Naive thymus-derived CD4-positive, alpha-beta T cell (primary cell): ENCODE measurements around the gene GAPDH. TPM values are rescaled to one million over a fixed set of nuclear protein-coding genes. Genes with fewer than 3 reads are reported as not detected.
"Not testable (repeated sequence)": the region's sequence is repeated elsewhere in the genome, so short reads cannot be mapped to it uniquely, and the experiment has no call there.

Experiments
- ATAC-seq: fragments of 150-1000 bp; cut with Tn5 transposase; 2 replicates; pipeline ENCODE4 v1.10.0; 2021; ENCODE audit warnings: mild to moderate bottlenecking, moderate library complexity
- CTCF ChIA-PET: fragments of 350-600 bp; sonication (Branson Sonifier 250); formaldehyde crosslinking; loops from one replicate; lab custom pipeline; 2021; ENCODE audit warnings: antibody characterized with exemption; lab: Charles Lee
- POLR2A ChIA-PET: fragments of 350-600 bp; sonication (Branson Sonifier 250); formaldehyde crosslinking; loops from one replicate; lab custom pipeline; 2021; ENCODE audit warnings: antibody characterized with exemption, inconsistent platforms; lab: Charles Lee
- DNase-seq, 9 donors: peaks; one replicate each; pipeline versions ENCODE4 v3.0.0 to v3.0.0-alpha.2; 2020 to 2022; ENCODE audit warnings: mixed read lengths in 1 of 9
- H3K27ac ChIP-seq: one replicate; pipeline ENCODE4 v1.7.0; 2013; ENCODE audit warnings: mild to moderate bottlenecking, low read depth, low read length, moderate library complexity
- H3K27me3 ChIP-seq, 2 donors: one replicate each; pipeline ENCODE4 v1.7.0; 2013; ENCODE audit warnings: low read length in 2 of 2, mild to moderate bottlenecking in 2 of 2, moderate library complexity in 2 of 2; ENCODE audit not compliant: control insufficient read depth in 2 of 2, insufficient read depth in 2 of 2
- H3K36me3 ChIP-seq, 3 experiments: 1 replicate in 2 of 3; 2 replicates in 1 of 3; pipeline ENCODE4 v1.7.0; 2013; ENCODE audit warnings: low read length in 3 of 3, mild to moderate bottlenecking in 3 of 3, moderate library complexity in 1 of 3; ENCODE audit not compliant: insufficient read depth in 3 of 3, control insufficient read depth in 2 of 3
- H3K4me1 ChIP-seq, 2 donors: one replicate each; pipeline ENCODE4 v1.7.0; 2013; ENCODE audit warnings: low read length in 2 of 2, mild to moderate bottlenecking in 2 of 2, moderate library complexity in 1 of 2; ENCODE audit not compliant: control insufficient read depth in 2 of 2, insufficient read depth in 2 of 2
- H3K4me3 ChIP-seq: 2 replicates; pipeline ENCODE4 v1.7.0; 2013; ENCODE audit warnings: mild to moderate bottlenecking, low read length
- H3K9me3 ChIP-seq, 3 experiments: 1 replicate in 2 of 3; 2 replicates in 1 of 3; pipeline ENCODE4 v1.7.0; 2013; ENCODE audit warnings: low read length in 3 of 3; ENCODE audit not compliant: control insufficient read depth in 2 of 3
- H3K27ac Mint-ChIP-seq, 9 donors: one replicate each; pipeline ENCODE4 v1.8.0; 2020 to 2022; ENCODE audit warnings: mixed read lengths in 9 of 9, mild to moderate bottlenecking in 8 of 9, moderate library complexity in 5 of 9, inconsistent platforms in 2 of 9
- H3K27me3 Mint-ChIP-seq, 5 donors: one replicate each; pipeline ENCODE4 v1.8.0; 2021 to 2022; ENCODE audit warnings: mixed read lengths in 5 of 5, mild to moderate bottlenecking in 1 of 5
- H3K36me3 Mint-ChIP-seq, 5 donors: one replicate each; pipeline ENCODE4 v1.8.0; 2020 to 2022; ENCODE audit warnings: mixed read lengths in 5 of 5, mild to moderate bottlenecking in 3 of 5, inconsistent platforms in 1 of 5
- H3K4me1 Mint-ChIP-seq, 7 donors: one replicate each; pipeline ENCODE4 v1.8.0; 2020 to 2022; ENCODE audit warnings: mixed read lengths in 7 of 7, mild to moderate bottlenecking in 3 of 7, inconsistent platforms in 1 of 7
- H3K4me3 Mint-ChIP-seq, 10 donors: one replicate each; pipeline ENCODE4 v1.8.0; 2020 to 2022; ENCODE audit warnings: mild to moderate bottlenecking in 10 of 10, mixed read lengths in 10 of 10, moderate library complexity in 6 of 10, inconsistent platforms in 2 of 10
- H3K9me3 Mint-ChIP-seq, 11 donors: one replicate each; pipeline ENCODE4 v1.8.0; 2020 to 2022; ENCODE audit warnings: mixed read lengths in 11 of 11, mild to moderate bottlenecking in 4 of 11, inconsistent platforms in 1 of 11, moderate library complexity in 1 of 11
- intact Hi-C, 2 donors: fragments of 100-400 bp; cut with micrococcal nuclease; formaldehyde crosslinking; loops; one replicate each; pipeline ENCODE4 v1.15.1; 2023
- polyA plus RNA-seq, 2 donors: library from polyadenylated mRNA; unstranded; fragments of 300-500 nt; fragmentation: Illumina TruSeq; gene quantifications; one replicate each; pipeline ENCODE4 v1.2.3, GENCODE V29; 2021
- total RNA-seq, 6 experiments: library from RNA in 5 of 6; stranded (reverse) in 5 of 6; gene quantifications; 1 replicate in 5 of 6; 2 replicates in 1 of 6; pipeline ENCODE4 v1.2.3 and lab custom pipeline; 2021 to 2026

GAPDH gene
- total and polyA plus RNA-seq, 7 experiments from 2014 or later = 330 to 4,503 (median 970) TPM

GRCh38 chr12:6556496-6556817, 22.1 kb downstream of the GAPDH start:
- H3K4me1 Mint-ChIP-seq = peaks cover 36 to 54% (median 50%) of the 10 kb centered on the region in 7 donors
- Histone ChIP-seq H3K4me3 (peak overlapping the region; percentile 92), H3K36me3 (peaks cover 19 to 38% (median 25%) of the 10 kb centered on the region in 3 experiments), H3K27ac (peak overlapping the region; percentile 71), H3K4me1 (peaks cover 26 to 29% of the 10 kb centered on the region in 2 donors)
- not testable (repeated sequence) for H3K27me3 ChIP-seq, ATAC-seq, H3K27me3 Mint-ChIP-seq, H3K9me3 ChIP-seq, DNase-seq, H3K9me3 Mint-ChIP-seq
- POLR2A ChIA-PET = interaction anchor here (0.6 to 3.3 kb wide), 7 partner anchors 11 to 151 kb away, joined by 3 to 19 read pairs (median 4); partner anchors contain the start of genes NOP2 and VAMP1
- intact Hi-C loops = loop anchor here (1.0 to 5.0 kb wide), 12 partner anchors 12 to 346 kb away; partner anchors contain the start of genes GAPDH (in 2 of the 2), NOP2 (in 2 of the 2), ING4 (in 1 of the 2) and LRRC23 (in 1 of the 2)
- CTCF ChIA-PET = interaction anchor here (0.7 to 1.3 kb wide), 3 partner anchors 9 to 19 kb away, joined by 3 to 7 read pairs (median 3); no protein-coding TSS in a partner anchor
- H3K4me3 Mint-ChIP-seq = peak overlapping the region; percentile 80 to 96 (median 90)
- peaks cover 4 to 27% (median 16%) of the 10 kb centered on the region in 5 donors for H3K36me3 Mint-ChIP-seq
- peak overlapping the region; percentile 44 to 88 (median 72) for H3K27ac Mint-ChIP-seq

GRCh38 chr12:6556857-6557256, 22.5 kb downstream of the GAPDH start:
- Histone ChIP-seq H3K27ac (peak overlapping the region; percentile 71), H3K4me3 (no peak overlapping the region), H3K4me1 (peaks cover 26 to 29% of the 10 kb centered on the region in 2 donors), H3K36me3 (peaks cover 23 to 39% (median 29%) of the 10 kb centered on the region in 3 experiments), H3K27me3 (no peaks in the 10 kb centered on the region), H3K9me3 (no peaks in the 10 kb centered on the region)
- Mint-ChIP-seq H3K4me1 (peaks cover 34 to 50% (median 47%) of the 10 kb centered on the region in 7 donors), H3K4me3 (peak overlapping the region; percentile 80 to 96 (median 90)), H3K9me3 (no peaks in the 10 kb centered on the region), H3K27ac (peak overlapping the region; percentile 44 to 88 (median 72)), H3K27me3 (no peaks in the 10 kb centered on the region), H3K36me3 (peaks cover 4 to 30% (median 16%) of the 10 kb centered on the region in 5 donors)
- ChIA-PET POLR2A (interaction anchor here (0.5 to 3.3 kb wide), 8 partner anchors 11 to 233 kb away, joined by 3 to 19 read pairs (median 3); partner anchors contain the start of genes CD4, NOP2 and VAMP1), CTCF (interaction anchor here (0.7 to 2.3 kb wide), 8 partner anchors 10 to 133 kb away, joined by 3 to 7 read pairs (median 4); partner anchors contain the start of genes NOP2 and VAMP1)
- intact Hi-C loops = loop anchor here (1.0 to 5.0 kb wide), 12 partner anchors 11 to 345 kb away; partner anchors contain the start of genes GAPDH (in 2 of the 2), NOP2 (in 2 of the 2), ING4 (in 1 of the 2) and LRRC23 (in 1 of the 2)
- no peak for DNase-seq
- no peak for ATAC-seq

DNA sequence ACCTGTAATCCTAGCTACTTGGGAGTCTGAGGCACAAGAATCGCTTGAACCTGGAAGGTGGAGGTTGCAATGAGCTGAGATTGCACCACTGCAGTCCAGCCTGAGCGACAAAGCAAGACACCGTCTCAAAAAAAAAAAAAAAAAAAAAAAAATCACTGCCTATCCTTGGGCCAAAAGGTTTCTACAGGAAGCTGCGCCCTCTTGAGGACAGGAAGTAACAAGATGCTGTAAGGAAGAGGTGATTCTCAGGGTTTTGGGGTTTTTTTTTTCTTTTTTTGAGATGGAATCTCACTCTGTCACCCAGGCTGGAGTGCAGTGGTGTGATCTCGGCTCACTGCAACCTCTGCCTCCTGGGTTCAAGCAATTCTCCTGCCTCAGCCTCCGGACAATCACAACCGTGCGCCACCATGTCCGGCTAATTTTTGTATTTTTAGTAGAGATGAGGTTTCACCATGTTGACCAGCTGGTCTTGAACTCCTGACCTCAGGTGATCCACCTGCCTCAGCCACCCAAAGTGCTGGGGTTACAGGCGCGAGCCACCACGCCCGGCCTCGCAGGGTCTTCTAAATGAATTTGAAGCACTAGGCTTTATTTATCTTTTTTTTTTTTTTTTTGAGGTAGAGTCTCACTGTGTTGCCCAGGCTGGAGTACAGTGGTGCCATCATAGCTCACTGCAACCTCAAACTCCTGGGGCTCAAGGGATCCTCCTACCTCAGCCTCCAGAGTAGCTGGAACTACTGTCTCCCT, 23.9 kb downstream of the GAPDH start:
- peaks cover 24 to 44% (median 34%) of the 10 kb centered on the region in 7 donors for H3K4me1 Mint-ChIP-seq
- Histone ChIP-seq H3K4me1 (peaks cover 26 to 27% of the 10 kb centered on the region in 2 donors), H3K36me3 (peaks cover 30 to 50% (median 40%) of the 10 kb centered on the region in 3 experiments)
- not testable (repeated sequence) for H3K27me3 ChIP-seq, H3K9me3 Mint-ChIP-seq, H3K27me3 Mint-ChIP-seq, H3K4me3 ChIP-seq, H3K27ac ChIP-seq, H3K9me3 ChIP-seq
- ChIA-PET CTCF (interaction anchor here (0.7 to 2.3 kb wide), 10 partner anchors 10 to 223 kb away, joined by 3 to 7 read pairs (median 4); partner anchors contain the start of genes NOP2, VAMP1 and ZNF384), POLR2A (interaction anchor here (0.6 to 3.3 kb wide), 9 partner anchors 7 to 278 kb away, joined by 3 to 19 read pairs (median 3); partner anchors contain the start of genes CD4 and NOP2)
- peak; percentile 37 for ATAC-seq
- intact Hi-C loops = loop anchor here (2.0 to 5.0 kb wide), 5 partner anchors 49 to 344 kb away; partner anchors contain the start of genes CHD4 (in 1 of the 2) and LRRC23 (in 1 of the 2)
- peak overlapping the region in 8 of 9 donors; percentile 8 to 88 (median 41) for H3K27ac Mint-ChIP-seq
- peaks cover 9 to 33% (median 21%) of the 10 kb centered on the region in 5 donors for H3K36me3 Mint-ChIP-seq
- peak in 6 of 9 donors; percentile 41 to 74 (median 62) for DNase-seq
- peak overlapping the region in 2 of 10 donors; percentile 23 to 56 for H3K4me3 Mint-ChIP-seq

GRCh38 chr12:6559500-6559899, 25.2 kb downstream of the GAPDH start:
- peak overlapping the region in 4 of 9 donors; percentile 4 to 32 (median 19) for H3K27ac Mint-ChIP-seq
- peaks cover 14 to 40% (median 27%) of the 10 kb centered on the region in 5 donors for H3K36me3 Mint-ChIP-seq

GRCh38 chr12:6560501-6561205, 26.3 kb downstream of the GAPDH start:
- CTCF ChIA-PET = interaction anchor here (1.1 to 1.6 kb wide), 2 partner anchors 10 to 265 kb away, joined by 3 to 5 read pairs; no protein-coding TSS in a partner anchor
- DNase-seq = no peak

More at GRCh38 chr12:6559500-6559899, 25.2 kb downstream of the GAPDH start:
- intact Hi-C loops = loop anchor here (2.0 to 5.0 kb wide), 5 partner anchors 47 to 343 kb away; partner anchors contain the start of genes CHD4 (in 1 of the 2) and LRRC23 (in 1 of the 2)
- ATAC-seq (no peak), DNase-seq (no peak)
- H3K9me3 Mint-ChIP-seq = no peaks in the 10 kb centered on the region
- Histone ChIP-seq H3K27me3 (no peaks in the 10 kb centered on the region), H3K4me1 (peaks cover 14% of the 10 kb centered on the region in 2 donors), H3K27ac (no peak overlapping the region), H3K9me3 (no peaks in the 10 kb centered on the region), H3K36me3 (peaks cover 36 to 49% (median 40%) of the 10 kb centered on the region in 3 experiments), H3K4me3 (no peak overlapping the region)
- ChIA-PET POLR2A (interaction anchor here (2.1 to 3.3 kb wide), 2 partner anchors 8 to 9 kb away, joined by 7 to 19 read pairs; partner anchors contain the start of gene NOP2), CTCF (interaction anchor here (0.6 to 0.8 kb wide), 2 partner anchors 30 to 150 kb away, joined by 3 read pairs; no protein-coding TSS in a partner anchor)
- H3K4me3 Mint-ChIP-seq = peak overlapping the region in 1 of 10 donors; percentile 39
- no peaks in the 10 kb centered on the region for H3K27me3 Mint-ChIP-seq
- peaks cover 18 to 39% (median 28%) of the 10 kb centered on the region in 7 donors for H3K4me1 Mint-ChIP-seq

More at GRCh38 chr12:6560501-6561205, 26.3 kb downstream of the GAPDH start:
- Mint-ChIP-seq H3K4me1 (peaks cover 10 to 40% (median 27%) of the 10 kb centered on the region in 7 donors), H3K4me3 (no peak overlapping the region), H3K27ac (peak overlapping the region in 4 of 9 donors; percentile 21 to 78 (median 57)), H3K9me3 (no peaks in the 10 kb centered on the region), H3K27me3 (no peaks in the 10 kb centered on the region), H3K36me3 (peaks cover 14 to 42% (median 27%) of the 10 kb centered on the region in 5 donors)
- no peaks in the 10 kb centered on the region for H3K9me3 ChIP-seq
- no peak overlapping the region for H3K4me3 ChIP-seq
- H3K4me1 ChIP-seq = peaks cover 6 to 8% of the 10 kb centered on the region in 2 donors
- no peaks in the 10 kb centered on the region for H3K27me3 ChIP-seq
- intact Hi-C loops = no loop called here
- POLR2A ChIA-PET = interaction anchor here (0.6 to 2.1 kb wide), 3 partner anchors 7 to 10 kb away, joined by 3 to 7 read pairs (median 3); partner anchors contain the start of gene NOP2
- H3K36me3 ChIP-seq = peaks cover 36 to 55% (median 40%) of the 10 kb centered on the region in 3 experiments
- no peak for ATAC-seq
- no peak overlapping the region for H3K27ac ChIP-seq
